NB4 (cell line): ENCODE results near the gene PSAPL1.
A peak's percentile ranks its signal among the peaks of the same experiment; 100 is the strongest.

Source experiments
- CTCF ChIP-seq: IDR thresholded peaks from one replicate; pipeline ENCODE4 v1.5.1; 2012; ENCODE audit warnings: low read depth, low read length
- MAX ChIP-seq: IDR thresholded peaks from 2 replicates; pipeline ENCODE4 v1.6.1; 2011; ENCODE audit warnings: low read depth, low read length

- TF ChIP-seq CTCF (peak; percentile 7), MAX (no peak)
Observed at GRCh38 chr4:7381221-7381889, 53.4 kb downstream of the PSAPL1 start.
